Epidermal melanocyte (primary cell): ENCODE measurements around the gene CASS4.
A peak's percentile ranks its signal among the peaks of the same experiment; 100 is the strongest.
"Not testable (repeated sequence)": the region's sequence is repeated elsewhere in the genome, so short reads cannot be mapped to it uniquely, and the experiment has no call there.

ENCODE experiments used
- DNase-seq: peaks from one replicate; pipeline ENCODE4 v3.0.0; 2011; ENCODE audit warnings: low spot score; ENCODE audit not compliant: insufficient read length

CASS4 gene

GRCh38 chr20:56411759-56412472 is at the start of gene CASS4:
CASS4 (plus strand) TSS chr20:56412260; CDS start chr20:56412459, 199 bp downstream.
- DNase-seq, result no peak

GRCh38 chr20:56362833-56363413 is 49.1 kb upstream of the CASS4 start:
- DNase-seq, result no peak

GRCh38 chr20:56363491-56363890 is 48.6 kb upstream of the CASS4 start:
- DNase-seq, result no peak

- DNase-seq, result no peak
Observed at GRCh38 chr20:56368351-56369134, 43.5 kb upstream of the CASS4 start.

- DNase-seq, result no peak
Observed at GRCh38 chr20:56369179-56369578, 42.9 kb upstream of the CASS4 start.

GRCh38 chr20:56371977-56372376 is 40.1 kb upstream of the CASS4 start:
- DNase-seq, result no peak

- no peak for DNase-seq
Observed at GRCh38 chr20:56372850-56373249, 39.2 kb upstream of the CASS4 start.

- peak; percentile 45 for DNase-seq
Observed at GRCh38 chr20:56373942-56374341, 38.1 kb upstream of the CASS4 start.

- no peak for DNase-seq
Observed at GRCh38 chr20:56376331-56376730, 35.7 kb upstream of the CASS4 start.

- DNase-seq, result no peak
Observed at GRCh38 chr20:56378386-56378785, 33.7 kb upstream of the CASS4 start.

GRCh38 chr20:56380375-56380774 is 31.7 kb upstream of the CASS4 start:
- DNase-seq, result no peak

- no peak for DNase-seq
Observed at GRCh38 chr20:56381501-56381900, 30.6 kb upstream of the CASS4 start.

- no peak for DNase-seq
Observed at GRCh38 chr20:56382696-56383095, 29.4 kb upstream of the CASS4 start.

- DNase-seq, result no peak
Observed at GRCh38 chr20:56383334-56383733, 28.7 kb upstream of the CASS4 start.

GRCh38 chr20:56385130-56385529 is 26.9 kb upstream of the CASS4 start:
- DNase-seq, result no peak

GRCh38 chr20:56386219-56386618 is 25.8 kb upstream of the CASS4 start:
- no peak for DNase-seq

GRCh38 chr20:56388882-56389281 is 23.2 kb upstream of the CASS4 start:
- no peak for DNase-seq

- no peak for DNase-seq
Observed at GRCh38 chr20:56389807-56390206, 22.3 kb upstream of the CASS4 start.

- DNase-seq, result not testable (repeated sequence)
Observed at GRCh38 chr20:56390396-56390795, 21.7 kb upstream of the CASS4 start.

- DNase-seq, result no peak
Observed at GRCh38 chr20:56391037-56391436, 21.0 kb upstream of the CASS4 start.

GRCh38 chr20:56391596-56392131 is 20.4 kb upstream of the CASS4 start:
- no peak for DNase-seq
